Natural killer cell (primary cell): Measurements from ENCODE around the gene POR. TPM values are rescaled to one million over a fixed set of nuclear protein-coding genes. Genes with fewer than 3 reads are reported as not detected.
A peak's percentile ranks its signal among the peaks of the same experiment; 100 is the strongest.

Experiments
- ATAC-seq, 3 donors: fragments of 150-1000 bp in 2 of 3; fragments of 200-7000 bp in 1 of 3; cut with Tn5 transposase; 1 replicate in 1 of 3; 2 replicates in 2 of 3; pipeline ENCODE4 v1.10.0; 2021; ENCODE audit warnings: mild to moderate bottlenecking in 2 of 3, moderate library complexity in 2 of 3
- DNase-seq, 2 donors: peaks; one replicate each; pipeline versions ENCODE4 v3.0.0 to v3.0.0-alpha.2; 2013 to 2021; ENCODE audit warnings: mixed read lengths in 1 of 2
- H3K27ac ChIP-seq: one replicate; pipeline ENCODE4 v1.5.1; 2013; ENCODE audit warnings: mild to moderate bottlenecking, low read length
- H3K27me3 ChIP-seq: one replicate; pipeline ENCODE4 v1.6.1; 2013; ENCODE audit warnings: low read length; ENCODE audit not compliant: control insufficient read depth, insufficient read depth
- H3K36me3 ChIP-seq: one replicate; pipeline ENCODE4 v1.6.1; 2013; ENCODE audit warnings: low read length; ENCODE audit not compliant: control insufficient read depth, insufficient read depth
- H3K4me1 ChIP-seq: one replicate; pipeline ENCODE4 v1.6.1; 2013; ENCODE audit warnings: low read length; ENCODE audit not compliant: control insufficient read depth, insufficient read depth
- H3K4me3 ChIP-seq: one replicate; pipeline ENCODE4 v1.5.1; 2013; ENCODE audit warnings: low read length
- H3K9me3 ChIP-seq: one replicate; pipeline ENCODE4 v1.6.1; 2013; ENCODE audit warnings: low read length; ENCODE audit not compliant: control insufficient read depth, insufficient read depth
- H3K27ac Mint-ChIP-seq, 2 donors: one replicate each; pipeline ENCODE4 v1.8.0; 2022; ENCODE audit warnings: mild to moderate bottlenecking in 2 of 2, mixed read lengths in 2 of 2, moderate library complexity in 1 of 2
- H3K27me3 Mint-ChIP-seq, 2 donors: one replicate each; pipeline ENCODE4 v1.8.0; 2022; ENCODE audit warnings: low read depth in 2 of 2, mixed read lengths in 2 of 2
- H3K36me3 Mint-ChIP-seq: one replicate; pipeline ENCODE4 v1.8.0; 2022; ENCODE audit warnings: mixed read lengths
- H3K4me1 Mint-ChIP-seq, 2 donors: one replicate each; pipeline ENCODE4 v1.8.0; 2022; ENCODE audit warnings: mixed read lengths in 2 of 2
- H3K4me3 Mint-ChIP-seq: one replicate; pipeline ENCODE4 v1.8.0; 2022; ENCODE audit warnings: mild to moderate bottlenecking, moderate library complexity, mixed read lengths
- H3K9me3 Mint-ChIP-seq, 2 donors: one replicate each; pipeline ENCODE4 v1.8.0; 2022; ENCODE audit warnings: mixed read lengths in 2 of 2
- WGBS: methylation state at CpG from one replicate; pipeline ENCODE4 v1.1.7; 2013; ENCODE audit warnings: missing lambda C conversion rate; ENCODE audit not compliant: insufficient coverage; 5-methylcytosine and 5-hydroxymethylcytosine counted together
- intact Hi-C: fragments of 100-400 bp; cut with micrococcal nuclease; formaldehyde crosslinking; loops from one replicate; pipeline ENCODE4 v1.14.2; 2022
- total RNA-seq, 4 donors: library from RNA; stranded (reverse); fragments of 120-200 nt in 1 of 4; gene quantifications; one replicate each; pipeline versions ENCODE4 v1.2.3 to v1.2.4, GENCODE V29; 2013 to 2022
- TF ChIP-seq, protein P1 (sequence below): fragments of 200-600 bp; IDR thresholded peaks from one replicate; pipeline ENCODE4 v1.8.0; 2022; ENCODE audit warnings: antibody characterized with exemption

The POR gene
- total RNA-seq, 3 donors from 2014 or later (not counting 1 experiment from before 2014, with no cell fraction given), result 56.0 to 60.5 (median 58.3) TPM

DNA sequence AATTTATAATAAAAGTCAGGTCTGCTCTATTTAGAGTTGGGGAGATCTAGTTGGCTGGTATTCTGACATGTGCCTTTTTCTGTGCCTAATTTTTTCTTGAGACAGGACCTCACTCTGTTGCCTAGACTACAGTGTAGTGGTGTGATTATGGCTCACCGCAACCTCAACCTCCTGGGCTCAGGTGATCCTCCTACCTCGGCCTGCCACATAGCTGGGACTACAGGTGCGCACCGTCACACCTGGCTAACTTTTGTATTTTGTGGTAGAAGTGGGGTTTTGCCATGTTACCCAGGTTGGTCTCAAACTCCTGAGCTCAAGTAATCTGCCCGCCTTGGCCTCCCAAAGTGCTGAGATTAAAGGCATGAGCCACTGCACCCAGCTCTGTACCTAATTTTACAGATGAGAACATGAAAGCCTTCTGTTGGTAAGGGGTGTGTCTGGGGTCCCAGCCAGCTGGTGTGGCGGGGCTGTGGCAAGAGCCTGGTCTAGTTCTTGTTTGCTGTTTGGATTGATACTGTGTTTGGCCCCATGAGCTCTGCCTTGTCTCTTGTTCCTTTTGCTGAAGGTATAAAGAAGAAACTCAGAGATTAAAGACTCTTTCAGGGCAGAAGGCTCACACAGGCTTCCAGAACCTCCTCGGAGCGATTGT, 31.4 kb downstream of the POR start:
- H3K27ac Mint-ChIP-seq, result no peak overlapping the region
- WGBS, result 73% methylated on average over 8 of the region's 8 CpGs
- H3K27me3 Mint-ChIP-seq, result no peaks in the 10 kb centered on the region
- no peak overlapping the region for H3K4me3 Mint-ChIP-seq
- no peaks in the 10 kb centered on the region for H3K36me3 Mint-ChIP-seq
- Histone ChIP-seq H3K36me3 (no peaks in the 10 kb centered on the region), H3K27ac (no peak overlapping the region), H3K4me1 (no peaks in the 10 kb centered on the region), H3K9me3 (no peaks in the 10 kb centered on the region), H3K27me3 (no peaks in the 10 kb centered on the region), H3K4me3 (no peak overlapping the region)
- DNase-seq (peak in 1 of 2 donors; percentile 28), ATAC-seq (no peak)
- TF ChIP-seq, protein P1, sequence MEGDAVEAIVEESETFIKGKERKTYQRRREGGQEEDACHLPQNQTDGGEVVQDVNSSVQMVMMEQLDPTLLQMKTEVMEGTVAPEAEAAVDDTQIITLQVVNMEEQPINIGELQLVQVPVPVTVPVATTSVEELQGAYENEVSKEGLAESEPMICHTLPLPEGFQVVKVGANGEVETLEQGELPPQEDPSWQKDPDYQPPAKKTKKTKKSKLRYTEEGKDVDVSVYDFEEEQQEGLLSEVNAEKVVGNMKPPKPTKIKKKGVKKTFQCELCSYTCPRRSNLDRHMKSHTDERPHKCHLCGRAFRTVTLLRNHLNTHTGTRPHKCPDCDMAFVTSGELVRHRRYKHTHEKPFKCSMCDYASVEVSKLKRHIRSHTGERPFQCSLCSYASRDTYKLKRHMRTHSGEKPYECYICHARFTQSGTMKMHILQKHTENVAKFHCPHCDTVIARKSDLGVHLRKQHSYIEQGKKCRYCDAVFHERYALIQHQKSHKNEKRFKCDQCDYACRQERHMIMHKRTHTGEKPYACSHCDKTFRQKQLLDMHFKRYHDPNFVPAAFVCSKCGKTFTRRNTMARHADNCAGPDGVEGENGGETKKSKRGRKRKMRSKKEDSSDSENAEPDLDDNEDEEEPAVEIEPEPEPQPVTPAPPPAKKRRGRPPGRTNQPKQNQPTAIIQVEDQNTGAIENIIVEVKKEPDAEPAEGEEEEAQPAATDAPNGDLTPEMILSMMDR, result no peak
- peaks cover 7 to 34% of the 10 kb centered on the region in 2 donors for H3K4me1 Mint-ChIP-seq
- intact Hi-C loops, result no loop called here
- H3K9me3 Mint-ChIP-seq, result no peaks in the 10 kb centered on the region

DNA sequence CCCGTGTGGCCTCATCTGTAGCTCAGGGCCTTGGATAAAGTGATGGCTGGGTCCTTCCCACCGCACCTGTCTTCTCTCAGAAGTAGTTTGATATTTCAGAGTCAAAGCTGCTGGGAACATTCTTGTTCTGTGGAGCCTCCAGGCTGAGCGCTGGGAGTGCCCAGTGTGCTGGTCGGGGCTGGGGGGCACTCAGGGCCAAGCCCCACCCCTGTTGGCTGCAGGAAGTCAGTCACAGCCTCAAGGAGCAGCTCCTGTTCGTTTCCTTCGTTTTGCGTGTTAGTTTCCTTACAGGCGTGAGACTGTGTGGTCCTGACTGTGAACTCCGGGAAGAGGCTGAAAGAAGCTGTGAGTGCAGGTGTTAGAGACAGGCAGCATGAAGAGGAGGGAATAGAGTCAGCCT, 33.2 kb downstream of the POR start:
- 88% methylated on average over 9 of the region's 9 CpGs for WGBS
- H3K27ac Mint-ChIP-seq, result peak overlapping the region in 1 of 2 donors; percentile 57
- DNase-seq (no peak), ATAC-seq (no peak)
- H3K4me3 Mint-ChIP-seq, result no peak overlapping the region
- H3K4me1 Mint-ChIP-seq, result peaks cover 7 to 34% of the 10 kb centered on the region in 2 donors
- intact Hi-C loops, result no loop called here
- H3K9me3 Mint-ChIP-seq, result no peaks in the 10 kb centered on the region
- H3K36me3 ChIP-seq, result no peaks in the 10 kb centered on the region
- no peak overlapping the region for H3K27ac ChIP-seq
- H3K27me3 Mint-ChIP-seq, result no peaks in the 10 kb centered on the region
- H3K4me3 ChIP-seq, result no peak overlapping the region
- H3K9me3 ChIP-seq, result no peaks in the 10 kb centered on the region
- no peaks in the 10 kb centered on the region for H3K36me3 Mint-ChIP-seq
- H3K4me1 ChIP-seq, result no peaks in the 10 kb centered on the region
- TF ChIP-seq, protein P1, result no peak
- no peaks in the 10 kb centered on the region for H3K27me3 ChIP-seq

DNA sequence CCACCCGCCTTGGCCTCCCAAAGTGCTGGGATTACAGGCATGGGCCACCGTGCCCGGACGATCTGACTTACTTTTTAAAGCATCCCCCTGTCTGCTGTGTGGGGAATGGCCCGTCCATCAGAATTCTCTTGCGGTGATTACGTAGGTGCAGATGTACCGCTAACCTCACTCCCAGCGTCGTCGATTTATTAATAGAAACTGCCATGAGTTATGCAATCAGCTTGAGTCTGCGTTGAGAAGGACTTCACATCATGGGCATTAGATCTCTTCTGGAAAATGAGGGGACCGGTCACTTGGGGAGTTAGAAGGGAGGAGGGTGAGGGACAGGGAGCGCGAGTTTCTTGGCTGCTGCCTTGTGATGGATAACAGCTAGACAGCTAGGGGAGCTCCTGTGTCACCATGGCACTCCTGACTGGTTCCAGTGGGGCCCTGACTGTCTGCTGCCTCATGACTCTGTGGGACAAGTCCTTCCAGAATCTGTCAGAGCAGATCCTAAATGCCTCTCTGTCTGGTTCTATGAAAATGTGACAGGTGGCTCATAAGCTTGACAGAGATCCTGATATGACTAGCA, 35.2 kb downstream of the POR start:
- H3K4me1 ChIP-seq, result peaks cover 5% of the 10 kb centered on the region
- peaks cover 11% of the 10 kb centered on the region for H3K36me3 ChIP-seq
- ATAC-seq (no peak), DNase-seq (no peak)
- TF ChIP-seq, protein P1, result no peak
- peaks cover 7 to 29% of the 10 kb centered on the region in 2 donors for H3K4me1 Mint-ChIP-seq
- 93% methylated on average over 15 of the region's 15 CpGs for WGBS
- H3K27ac Mint-ChIP-seq, result no peak overlapping the region
- no peaks in the 10 kb centered on the region for H3K27me3 ChIP-seq
- intact Hi-C loops, result no loop called here
- no peaks in the 10 kb centered on the region for H3K9me3 Mint-ChIP-seq
- no peaks in the 10 kb centered on the region for H3K9me3 ChIP-seq
- no peak overlapping the region for H3K4me3 Mint-ChIP-seq
- H3K27me3 Mint-ChIP-seq, result no peaks in the 10 kb centered on the region
- no peak overlapping the region for H3K27ac ChIP-seq
- H3K4me3 ChIP-seq, result no peak overlapping the region
- H3K36me3 Mint-ChIP-seq, result no peaks in the 10 kb centered on the region
